GM20000 (cell line): Measurements from ENCODE around the gene CELSR1.

Experiments
- DNase-seq: peaks from one replicate; pipeline ENCODE4 v3.0.0; 2012; ENCODE audit warnings: low spot score
- TF ChIP-seq, protein P1 (sequence below): IDR thresholded peaks from 2 replicates; pipeline ENCODE4 v1.5.1; 2012; ENCODE audit warnings: mild to moderate bottlenecking, control low read depth; ENCODE audit errors: extremely low read depth, missing control alignments

The CELSR1 gene

GRCh38 chr22:46491946-46492345 is 45.5 kb downstream of the CELSR1 start:
- no peak for DNase-seq
- TF ChIP-seq, protein P1, sequence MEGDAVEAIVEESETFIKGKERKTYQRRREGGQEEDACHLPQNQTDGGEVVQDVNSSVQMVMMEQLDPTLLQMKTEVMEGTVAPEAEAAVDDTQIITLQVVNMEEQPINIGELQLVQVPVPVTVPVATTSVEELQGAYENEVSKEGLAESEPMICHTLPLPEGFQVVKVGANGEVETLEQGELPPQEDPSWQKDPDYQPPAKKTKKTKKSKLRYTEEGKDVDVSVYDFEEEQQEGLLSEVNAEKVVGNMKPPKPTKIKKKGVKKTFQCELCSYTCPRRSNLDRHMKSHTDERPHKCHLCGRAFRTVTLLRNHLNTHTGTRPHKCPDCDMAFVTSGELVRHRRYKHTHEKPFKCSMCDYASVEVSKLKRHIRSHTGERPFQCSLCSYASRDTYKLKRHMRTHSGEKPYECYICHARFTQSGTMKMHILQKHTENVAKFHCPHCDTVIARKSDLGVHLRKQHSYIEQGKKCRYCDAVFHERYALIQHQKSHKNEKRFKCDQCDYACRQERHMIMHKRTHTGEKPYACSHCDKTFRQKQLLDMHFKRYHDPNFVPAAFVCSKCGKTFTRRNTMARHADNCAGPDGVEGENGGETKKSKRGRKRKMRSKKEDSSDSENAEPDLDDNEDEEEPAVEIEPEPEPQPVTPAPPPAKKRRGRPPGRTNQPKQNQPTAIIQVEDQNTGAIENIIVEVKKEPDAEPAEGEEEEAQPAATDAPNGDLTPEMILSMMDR: no peak

GRCh38 chr22:46490538-46490937 is 46.9 kb downstream of the CELSR1 start:
- TF ChIP-seq, protein P1: no peak
- no peak for DNase-seq

GRCh38 chr22:46486996-46487717 is 50.3 kb downstream of the CELSR1 start:
- no peak for DNase-seq
- TF ChIP-seq, protein P1: no peak

DNA sequence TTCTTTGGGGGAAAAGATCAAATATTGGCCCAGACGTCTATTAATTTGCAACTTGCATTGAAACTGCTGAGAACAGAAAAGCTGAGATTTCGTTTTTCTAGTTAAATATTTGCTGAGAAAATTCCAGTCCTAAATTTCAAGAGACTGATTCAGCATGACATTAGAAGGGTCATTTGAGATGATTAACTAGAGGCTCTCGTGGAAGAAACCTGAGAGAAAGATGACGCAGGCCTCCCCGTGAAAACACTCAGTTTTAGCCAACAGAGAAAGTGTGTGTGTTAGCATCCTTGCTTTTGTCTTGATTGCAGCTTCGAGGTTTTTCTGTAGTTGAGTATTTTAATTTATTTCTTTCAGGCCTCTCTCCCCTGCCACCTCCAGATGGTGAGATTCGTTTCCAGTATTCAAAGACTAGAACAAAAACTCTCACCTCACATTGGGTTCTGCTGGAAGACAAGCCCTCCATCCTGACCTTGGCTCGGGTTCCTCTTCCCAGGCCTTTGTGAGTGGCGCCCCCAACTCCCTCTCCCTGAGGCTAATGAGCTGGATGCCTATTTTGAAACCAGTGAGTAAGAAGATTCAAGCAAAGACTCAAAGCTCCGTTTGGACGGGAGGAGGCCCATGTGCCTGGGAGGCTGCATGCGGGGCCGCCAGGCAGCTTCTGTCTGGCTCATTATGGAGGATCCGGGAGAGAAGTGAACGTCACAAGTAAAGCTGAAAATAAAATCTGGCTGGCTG is 52.4 kb downstream of the CELSR1 start:
- no peak for DNase-seq
- TF ChIP-seq, protein P1: no peak

DNA sequence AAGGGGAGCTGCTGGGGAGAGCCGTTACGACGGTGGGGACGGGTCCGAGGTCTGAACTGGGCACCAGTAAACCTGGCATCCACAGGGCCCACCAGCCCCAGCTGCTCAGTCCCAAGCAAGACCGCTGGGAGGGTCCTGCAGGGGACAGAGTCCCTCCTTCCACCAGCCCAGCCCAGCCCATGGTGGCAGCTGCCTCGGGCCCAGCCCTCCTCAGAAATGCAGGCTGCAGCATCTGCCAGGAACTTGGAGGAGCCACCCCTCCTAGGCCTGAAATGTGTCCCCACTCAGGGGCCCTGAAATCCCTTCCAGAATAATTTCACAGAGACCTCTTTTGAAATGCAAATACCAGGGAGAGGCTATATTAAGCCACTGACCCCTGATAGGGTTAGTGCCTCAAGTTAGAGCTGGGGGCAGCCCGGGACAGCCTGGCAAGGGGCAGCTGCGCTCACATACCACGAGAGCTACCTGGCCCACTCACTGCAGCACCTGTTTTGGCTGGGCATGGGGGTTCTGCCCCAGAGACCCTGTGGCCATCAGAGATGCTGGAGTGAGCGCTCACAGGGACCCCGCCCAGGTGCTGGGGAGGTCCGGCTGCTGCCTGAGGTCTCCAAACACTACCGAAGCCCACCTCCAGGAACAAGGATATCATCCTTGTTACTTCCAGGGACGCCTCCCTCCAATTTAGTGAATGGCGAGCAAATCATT is 53.1 kb downstream of the CELSR1 start:
- TF ChIP-seq, protein P1: no peak
- no peak for DNase-seq

DNA sequence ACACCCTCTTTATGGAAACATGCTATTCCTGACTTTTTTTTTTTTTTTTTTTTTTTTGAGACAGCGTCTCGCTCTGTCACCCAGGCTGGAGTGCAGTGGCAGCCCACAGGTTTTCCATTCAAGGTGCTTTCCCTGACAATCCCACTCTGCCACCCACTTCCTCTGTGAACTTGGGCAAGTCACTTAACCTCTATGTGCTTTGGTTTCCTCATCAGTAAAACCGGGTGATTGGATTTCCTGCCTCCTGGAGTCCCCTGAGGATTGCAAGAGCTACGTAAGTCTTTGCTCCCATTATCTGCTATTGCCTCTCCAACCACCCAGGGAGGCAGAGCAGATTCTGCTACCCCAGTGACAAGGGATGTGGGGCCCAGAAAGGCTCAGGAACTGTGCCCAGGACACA is 54.1 kb downstream of the CELSR1 start:
- TF ChIP-seq, protein P1: no peak
- no peak for DNase-seq

DNA sequence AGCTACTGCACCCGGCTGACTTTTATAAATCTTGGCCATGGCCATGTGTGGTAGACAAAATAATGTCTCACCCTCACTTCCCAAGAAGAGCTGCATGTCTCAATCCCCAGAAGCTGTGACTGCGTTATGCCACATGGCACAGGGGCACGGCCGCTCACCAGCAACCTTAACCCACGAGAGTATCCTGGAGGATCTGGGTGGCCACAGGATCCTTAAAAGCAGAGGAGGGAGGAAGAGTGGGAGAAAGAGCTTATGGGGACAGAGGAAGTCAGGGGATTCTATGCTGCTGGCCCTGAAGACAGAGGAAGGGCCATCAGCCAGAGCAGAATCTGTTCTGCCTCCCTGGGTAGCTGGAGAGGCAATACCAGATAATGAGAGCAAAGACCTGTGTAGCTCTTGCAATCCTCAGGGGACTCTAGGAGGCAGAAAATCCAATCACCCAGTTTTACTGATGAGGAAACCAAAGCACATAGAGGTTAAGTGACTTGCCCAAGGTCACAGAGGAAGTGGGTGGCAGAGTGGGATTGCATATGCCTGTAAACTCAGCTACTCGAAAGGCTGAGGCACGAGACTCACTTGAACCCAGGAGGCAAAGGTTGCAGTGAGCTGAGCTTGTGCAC is 55.3 kb downstream of the CELSR1 start:
- no peak for DNase-seq
- TF ChIP-seq, protein P1: no peak
